ENCODE data around the gene MBTPS1.

Gene MBTPS1

GRCh38 chr16:84013787-84014569, 102.8 kb downstream of the MBTPS1 start:
- no peak for TF ChIP-seq TAF1 (IDR thresholded peaks at IDR 0.05; ENCODE audit: low read depth, low read length)
- no peak for TF ChIP-seq SPI1 (IDR thresholded peaks at IDR 0.05; ENCODE audit: low read depth, low read length)
- TF ChIP-seq POLR2AphosphoS5 (IDR thresholded peaks at IDR 0.05; ENCODE audit: low read depth, low read length), result no peak
- no peak for TF ChIP-seq POU2F2 (IDR thresholded peaks at IDR 0.05; ENCODE audit: low read depth, low read length)
- TF ChIP-seq POLR2A (IDR thresholded peaks at IDR 0.05; ENCODE audit: low read depth, low read length), result no peak
- no peak for TF ChIP-seq PAX5 (IDR thresholded peaks at IDR 0.05; ENCODE audit: insufficient read depth, low read length, severe bottlenecking)
- peak; percentile 56 for DNase-seq (ENCODE audit: insufficient read length, low spot score)
- no peak for FAIRE-seq

- FAIRE-seq (no peak), DNase-seq (ENCODE audit: insufficient read length, low spot score) (no peak)
- TF ChIP-seq POLR2A (IDR thresholded peaks at IDR 0.05; ENCODE audit: low read depth, low read length), result no peak
- TF ChIP-seq POU2F2 (IDR thresholded peaks at IDR 0.05; ENCODE audit: low read depth, low read length), result no peak
- TF ChIP-seq TAF1 (IDR thresholded peaks at IDR 0.05; ENCODE audit: low read depth, low read length), result no peak
- TF ChIP-seq SPI1 (IDR thresholded peaks at IDR 0.05; ENCODE audit: low read depth, low read length), result no peak
- TF ChIP-seq PAX5 (IDR thresholded peaks at IDR 0.05; ENCODE audit: insufficient read depth, low read length, severe bottlenecking), result no peak
- no peak for TF ChIP-seq POLR2AphosphoS5 (IDR thresholded peaks at IDR 0.05; ENCODE audit: low read depth, low read length)
Measured at GRCh38 chr16:84009282-84009681, 107.5 kb downstream of the MBTPS1 start.

GRCh38 chr16:84007965-84008364, 108.8 kb downstream of the MBTPS1 start:
- TF ChIP-seq SPI1 (IDR thresholded peaks at IDR 0.05; ENCODE audit: low read depth, low read length) (no peak), POU2F2 (IDR thresholded peaks at IDR 0.05; ENCODE audit: low read depth, low read length) (no peak), POLR2AphosphoS5 (IDR thresholded peaks at IDR 0.05; ENCODE audit: low read depth, low read length) (no peak), POLR2A (IDR thresholded peaks at IDR 0.05; ENCODE audit: low read depth, low read length) (no peak), TAF1 (IDR thresholded peaks at IDR 0.05; ENCODE audit: low read depth, low read length) (no peak), PAX5 (IDR thresholded peaks at IDR 0.05; ENCODE audit: insufficient read depth, low read length, severe bottlenecking) (no peak)
- DNase-seq (ENCODE audit: insufficient read length, low spot score) (no peak), FAIRE-seq (no peak)

GRCh38 chr16:84007520-84007919, 109.2 kb downstream of the MBTPS1 start:
- DNase-seq (ENCODE audit: insufficient read length, low spot score), result no peak
- FAIRE-seq, result no peak
- TF ChIP-seq PAX5 (IDR thresholded peaks at IDR 0.05; ENCODE audit: insufficient read depth, low read length, severe bottlenecking) (no peak), POLR2A (IDR thresholded peaks at IDR 0.05; ENCODE audit: low read depth, low read length) (no peak), SPI1 (IDR thresholded peaks at IDR 0.05; ENCODE audit: low read depth, low read length) (no peak), TAF1 (IDR thresholded peaks at IDR 0.05; ENCODE audit: low read depth, low read length) (no peak), POLR2AphosphoS5 (IDR thresholded peaks at IDR 0.05; ENCODE audit: low read depth, low read length) (no peak), POU2F2 (IDR thresholded peaks at IDR 0.05; ENCODE audit: low read depth, low read length) (no peak)

- DNase-seq (ENCODE audit: insufficient read length, low spot score) (no peak), FAIRE-seq (no peak)
- TF ChIP-seq POU2F2 (IDR thresholded peaks at IDR 0.05; ENCODE audit: low read depth, low read length) (no peak), POLR2A (IDR thresholded peaks at IDR 0.05; ENCODE audit: low read depth, low read length) (no peak), TAF1 (IDR thresholded peaks at IDR 0.05; ENCODE audit: low read depth, low read length) (no peak), POLR2AphosphoS5 (IDR thresholded peaks at IDR 0.05; ENCODE audit: low read depth, low read length) (no peak), PAX5 (IDR thresholded peaks at IDR 0.05; ENCODE audit: insufficient read depth, low read length, severe bottlenecking) (no peak), SPI1 (IDR thresholded peaks at IDR 0.05; ENCODE audit: low read depth, low read length) (no peak)
Measured at GRCh38 chr16:84005391-84005790, 111.4 kb downstream of the MBTPS1 start.

- no peak for TF ChIP-seq TAF1 (IDR thresholded peaks at IDR 0.05; ENCODE audit: low read depth, low read length)
- TF ChIP-seq POU2F2 (IDR thresholded peaks at IDR 0.05; ENCODE audit: low read depth, low read length), result no peak
- TF ChIP-seq PAX5 (IDR thresholded peaks at IDR 0.05; ENCODE audit: insufficient read depth, low read length, severe bottlenecking), result no peak
- no peak for TF ChIP-seq SPI1 (IDR thresholded peaks at IDR 0.05; ENCODE audit: low read depth, low read length)
- no peak for TF ChIP-seq POLR2AphosphoS5 (IDR thresholded peaks at IDR 0.05; ENCODE audit: low read depth, low read length)
- TF ChIP-seq POLR2A (IDR thresholded peaks at IDR 0.05; ENCODE audit: low read depth, low read length), result no peak
- no peak for DNase-seq (ENCODE audit: insufficient read length, low spot score)
- no peak for FAIRE-seq
Measured at GRCh38 chr16:84004442-84004841, 112.3 kb downstream of the MBTPS1 start.

Data from GM12891 (cell line).